Putamen (tissue), 1 donor: ENCODE results near the gene AIFM1.

Source experiments
- DNase-seq: peaks from one replicate; pipeline ENCODE4 v3.0.0-alpha.2; 2016; ENCODE audit warnings: low spot score

The AIFM1 gene

DNA sequence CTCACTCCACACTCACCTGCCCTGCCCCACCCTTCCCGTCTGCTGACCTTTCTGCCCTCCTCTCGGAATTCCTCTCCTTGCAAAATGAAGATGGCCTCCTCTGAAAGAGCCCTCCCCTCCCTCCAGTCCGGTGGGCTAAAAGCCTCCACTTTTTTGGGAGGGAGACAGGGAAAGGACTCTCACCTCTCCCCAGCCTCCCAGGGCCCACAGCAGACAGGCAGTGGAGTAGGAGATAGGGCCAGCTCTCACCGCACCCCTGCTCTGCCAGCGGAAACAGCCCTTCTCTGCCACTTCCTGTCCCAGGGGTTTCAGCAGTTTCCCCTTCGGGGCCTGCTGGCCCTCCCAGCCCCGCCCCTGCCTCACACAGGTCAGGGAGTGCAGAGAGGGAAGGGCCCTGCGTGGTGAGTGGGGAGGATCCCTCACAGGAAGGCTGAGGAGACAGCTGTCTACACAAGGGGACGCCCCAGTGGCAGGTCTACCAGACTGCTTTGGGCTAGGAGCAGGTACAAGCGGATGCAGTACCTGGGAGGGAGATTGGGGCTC lies 73.6 kb downstream of the AIFM1 start:
- DNase-seq: no peak

DNA sequence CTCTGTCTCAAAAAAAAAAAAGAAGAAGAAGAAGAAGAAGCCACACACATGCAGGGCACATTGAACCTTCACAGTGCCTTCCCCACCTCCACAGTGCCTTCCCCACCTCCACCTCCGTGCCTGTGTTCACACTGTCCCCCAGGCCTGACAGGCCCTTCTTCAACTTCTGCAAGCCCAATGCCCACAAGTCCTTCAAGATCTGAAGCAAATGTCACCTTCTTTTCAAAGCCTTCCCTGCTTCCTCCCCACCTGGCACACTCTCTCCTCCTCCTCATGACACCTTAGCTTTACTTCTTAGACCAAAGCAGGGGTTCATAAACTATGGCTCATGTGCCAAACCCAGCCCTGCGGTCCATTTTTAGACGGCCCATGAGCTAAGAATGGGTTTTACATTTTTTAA lies 75.3 kb downstream of the AIFM1 start:
- no peak for DNase-seq

DNA sequence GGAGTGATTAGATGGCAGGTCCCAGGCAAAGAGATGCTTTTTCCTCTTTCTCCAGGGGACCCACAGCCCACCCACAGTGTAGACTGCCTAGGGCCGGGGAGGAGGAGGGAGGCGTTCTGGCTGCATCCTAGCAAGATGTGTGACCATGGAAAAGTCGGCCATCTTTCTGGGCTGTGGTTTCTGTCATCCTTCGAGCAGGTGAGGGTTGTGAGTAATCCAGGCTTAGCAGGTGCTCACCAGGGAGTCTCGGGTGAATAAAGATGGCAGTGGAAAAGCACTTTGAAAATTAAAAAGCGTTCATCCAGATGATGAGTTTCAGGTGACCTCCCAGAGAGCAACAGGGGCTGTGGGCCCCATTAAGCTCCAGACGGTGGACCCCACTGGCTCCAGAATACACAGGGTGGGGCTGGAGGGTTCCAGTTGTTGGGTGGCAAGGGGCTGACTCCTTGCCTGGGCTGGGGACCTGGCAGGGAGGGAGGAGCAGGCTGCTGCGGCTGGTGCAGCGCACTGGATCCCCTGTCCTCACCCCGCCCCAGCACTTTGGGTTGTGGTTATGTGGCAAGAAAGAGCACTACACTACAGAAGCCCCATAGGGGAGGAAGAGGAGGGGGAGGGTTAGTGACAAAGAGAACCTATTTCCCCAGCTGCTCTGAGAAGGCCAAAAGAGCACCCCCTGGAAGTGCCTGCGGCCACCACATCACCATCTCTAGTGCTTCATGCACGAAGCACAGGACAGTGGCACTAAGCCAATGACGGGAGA lies 79.0 kb downstream of the AIFM1 start:
- no peak for DNase-seq

DNA sequence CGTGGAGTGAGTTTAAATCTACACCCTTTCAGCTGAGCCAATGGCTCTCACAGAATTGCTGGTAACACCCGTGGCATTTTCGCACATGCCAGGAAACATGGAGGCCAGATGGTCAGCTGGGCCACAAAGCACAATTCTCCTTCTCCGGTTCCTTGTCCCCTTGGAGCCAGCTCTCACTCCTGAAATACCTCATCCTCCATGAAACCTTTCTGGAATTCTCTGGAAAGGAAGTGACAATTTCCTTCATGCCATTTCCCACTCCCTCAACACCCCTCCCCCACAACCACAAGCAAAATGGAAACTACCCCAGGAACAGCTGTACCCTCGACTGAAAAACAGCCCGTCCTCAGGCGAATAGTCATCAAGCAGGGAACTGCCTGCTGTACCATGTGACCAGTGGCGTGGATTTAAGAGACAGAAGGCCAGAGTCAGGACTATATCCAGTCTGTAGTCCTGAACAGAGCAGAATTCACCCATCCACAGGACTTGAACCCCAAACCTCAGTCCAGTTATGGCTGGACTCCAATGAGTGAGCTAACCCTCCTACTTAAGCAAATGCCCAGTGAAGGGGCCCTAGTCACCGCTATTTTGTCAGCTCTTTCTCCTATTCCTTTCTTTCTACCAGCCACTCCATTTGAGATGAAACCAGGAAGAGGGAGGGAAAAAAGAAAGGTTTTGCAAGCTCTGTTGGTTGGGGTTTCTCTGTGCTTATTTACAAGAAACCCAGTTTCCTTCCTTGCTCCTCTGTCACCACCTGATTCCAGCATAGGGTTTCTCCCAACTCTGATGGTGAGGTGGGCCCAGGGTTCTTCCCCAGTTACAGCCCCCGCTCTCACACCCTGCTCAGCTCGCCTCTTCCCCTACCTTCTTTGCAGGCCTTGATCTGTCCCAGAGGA lies 79.8 kb downstream of the AIFM1 start:
- no peak for DNase-seq

DNA sequence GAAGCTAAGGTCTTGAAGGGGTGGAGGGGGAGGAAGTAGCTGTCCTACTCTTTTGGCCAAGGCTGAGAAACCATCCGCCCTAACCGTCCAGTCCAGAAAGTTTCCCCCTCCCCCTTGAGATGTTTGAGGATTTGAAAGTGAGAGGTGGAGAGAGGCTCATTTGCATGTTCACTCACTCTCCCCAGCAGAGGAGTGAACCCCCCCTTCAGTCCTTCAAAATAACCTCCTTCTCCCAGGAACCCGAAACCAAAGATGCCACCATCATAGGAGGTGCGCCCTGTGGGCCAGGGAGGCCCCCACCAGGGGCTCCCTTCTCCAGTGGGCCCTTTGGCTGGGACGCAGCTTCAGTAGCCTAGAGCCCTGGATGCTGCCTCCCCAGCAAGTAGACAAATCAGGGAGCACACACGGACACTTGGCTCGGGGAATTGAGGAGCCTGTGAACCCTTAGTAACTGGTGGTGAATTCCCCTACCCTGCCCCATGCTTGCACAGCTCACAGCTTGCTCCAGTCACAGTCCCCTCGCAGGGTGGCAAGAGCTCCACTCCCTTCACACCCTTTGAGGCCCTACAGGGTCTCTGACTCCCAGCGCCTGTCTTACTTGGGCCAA lies 80.9 kb downstream of the AIFM1 start:
- DNase-seq: no peak

DNA sequence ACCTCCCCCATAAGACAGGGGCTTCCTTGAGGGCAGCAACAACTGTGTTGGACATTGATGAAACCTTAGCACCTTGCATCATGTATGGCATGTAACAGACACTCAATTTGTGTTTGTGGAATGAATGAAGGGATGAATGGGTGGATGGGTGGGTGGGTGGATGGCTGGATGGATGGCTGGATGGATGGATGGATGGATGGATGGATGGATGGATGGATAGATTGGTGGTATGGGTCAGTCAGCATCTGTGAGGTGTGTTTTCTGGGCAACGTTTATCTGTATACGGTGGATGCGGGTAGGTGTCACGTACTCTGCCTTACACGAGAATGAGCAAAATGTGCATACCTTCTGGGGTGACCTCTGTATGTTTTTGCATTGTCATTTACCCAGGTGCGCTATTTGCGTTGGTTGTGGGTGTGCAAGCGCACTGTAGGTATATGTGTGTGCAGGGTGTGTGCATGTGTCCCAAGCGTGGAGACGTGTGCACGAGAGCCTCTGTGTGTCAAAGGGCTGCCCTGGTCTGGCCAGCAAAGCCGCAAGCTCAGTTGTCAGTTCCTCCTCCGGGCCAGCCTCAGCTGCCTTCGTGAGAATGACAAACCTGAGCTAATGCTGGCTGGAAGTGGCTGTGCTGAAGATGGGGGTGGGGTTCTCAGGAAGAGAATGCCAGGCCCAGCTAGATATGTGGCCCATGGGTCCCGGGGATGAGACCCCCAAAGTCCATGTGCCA lies 81.8 kb downstream of the AIFM1 start:
- no peak for DNase-seq

DNA sequence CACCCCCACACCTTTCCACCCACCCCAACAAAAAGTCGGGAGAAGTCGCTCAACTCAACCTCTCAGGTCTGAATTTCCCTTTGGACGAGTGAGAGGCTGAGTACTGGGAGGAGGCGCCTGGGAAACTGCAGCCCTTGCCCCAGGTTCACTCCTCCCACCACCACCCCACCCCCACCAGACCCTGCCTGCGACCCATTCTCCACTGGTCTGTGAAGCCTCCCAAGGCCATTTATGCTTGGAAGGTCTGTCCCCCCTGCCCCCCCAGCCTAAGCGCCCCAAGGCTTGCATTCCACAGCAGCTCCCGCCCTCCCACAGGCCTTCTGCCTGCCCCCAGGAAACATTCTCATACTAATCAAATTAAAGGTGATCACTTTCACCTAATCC lies 82.5 kb downstream of the AIFM1 start:
- no peak for DNase-seq

DNA sequence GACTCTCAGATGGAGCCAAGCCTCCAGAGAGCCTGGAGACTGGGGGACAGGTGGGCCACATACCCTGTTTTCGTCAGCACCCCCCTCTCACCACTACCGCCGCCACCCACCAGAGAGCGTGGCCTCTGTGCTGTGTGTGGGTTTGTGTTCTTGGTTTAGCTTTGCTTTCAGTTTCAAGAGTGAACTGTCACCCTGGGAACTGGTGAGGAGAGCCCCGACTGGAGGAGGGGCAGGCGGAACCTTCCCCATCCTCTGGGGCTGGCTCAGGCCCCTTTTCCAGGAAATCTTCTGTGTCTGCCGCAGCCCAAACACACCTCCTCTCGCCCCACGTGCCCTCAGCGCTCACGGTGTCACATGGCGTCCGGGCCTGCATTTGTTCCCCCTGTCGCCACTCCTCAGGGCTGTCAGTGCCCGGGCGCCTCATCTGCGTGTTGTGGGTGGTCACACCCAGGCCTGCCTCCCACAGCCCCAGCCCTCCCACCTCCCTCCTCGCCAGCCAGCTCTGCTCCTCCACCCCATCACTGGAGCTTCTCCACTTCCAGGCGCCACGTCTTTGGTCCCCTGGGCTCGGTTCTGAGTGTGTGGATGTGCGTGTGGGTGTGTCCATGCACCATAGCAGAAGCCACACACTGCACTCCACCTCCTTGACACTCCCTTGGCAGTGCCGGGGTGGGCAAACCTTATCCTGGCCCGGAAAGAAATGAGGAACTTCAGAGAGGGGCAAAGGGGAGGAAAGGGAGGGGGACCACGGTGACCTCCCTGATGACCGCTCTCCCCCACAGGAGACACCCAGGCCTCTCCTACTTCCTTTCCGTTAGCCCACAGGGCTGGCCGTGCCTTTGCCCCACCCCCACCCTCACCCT lies 83.2 kb downstream of the AIFM1 start:
- no peak for DNase-seq

DNA sequence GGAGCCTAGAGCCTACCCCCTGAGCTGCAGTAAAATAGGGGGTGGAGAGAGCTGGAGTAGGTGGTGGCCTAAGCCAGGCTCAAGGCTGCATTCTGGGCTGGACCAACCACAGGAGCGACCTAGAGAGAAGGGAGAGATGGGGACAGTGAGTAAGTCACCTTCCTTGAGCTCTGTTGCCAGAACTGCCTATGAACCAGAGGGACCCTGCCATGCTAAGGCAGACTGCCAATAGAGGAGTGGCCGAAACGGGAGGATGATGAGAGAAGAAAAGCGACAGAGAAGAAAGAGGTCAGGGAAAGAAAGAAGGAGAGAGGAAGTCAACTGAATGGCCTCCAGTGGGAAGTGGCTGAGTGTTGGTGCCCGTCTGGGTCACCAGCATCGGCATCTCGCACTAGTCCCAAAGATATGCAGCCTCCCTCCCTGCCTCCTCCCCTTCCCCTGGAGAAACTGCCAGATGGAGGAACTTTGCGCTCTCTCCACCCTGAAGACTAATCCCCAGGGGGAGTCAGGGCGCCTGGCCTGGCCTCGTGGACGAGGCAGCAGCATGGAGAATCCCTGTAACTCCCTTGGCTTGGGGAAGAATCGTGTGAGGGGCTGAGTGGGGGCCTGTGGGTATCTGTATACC lies 84.1 kb downstream of the AIFM1 start:
- DNase-seq: no peak

DNA sequence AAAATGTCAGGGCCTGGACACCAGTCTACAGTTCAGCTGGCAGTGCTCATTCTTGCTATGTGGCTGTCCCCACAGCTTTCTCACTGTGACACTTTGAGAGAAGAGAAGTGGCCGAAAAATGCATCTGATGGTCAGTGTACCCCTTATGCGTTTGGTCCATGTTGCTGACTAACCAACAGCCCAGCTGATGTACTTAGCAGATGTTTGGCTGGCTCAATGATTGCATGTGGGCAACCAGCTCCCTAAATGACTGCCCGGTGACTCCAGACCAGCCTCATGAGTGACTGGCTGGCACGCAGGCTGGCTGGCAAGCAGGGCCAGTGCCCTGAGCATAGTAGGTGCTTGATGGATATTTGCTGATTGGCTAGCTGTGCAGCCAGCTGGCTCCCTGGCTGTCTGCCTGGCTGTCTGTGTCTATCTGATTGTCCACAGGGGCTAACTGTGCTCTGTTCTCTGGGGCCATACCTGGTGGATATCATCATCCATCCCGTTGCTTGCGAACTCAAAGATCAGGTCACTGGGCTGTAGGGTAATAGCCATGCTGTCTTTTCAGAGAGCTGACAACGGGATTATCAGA lies 84.8 kb downstream of the AIFM1 start:
- no peak for DNase-seq

DNA sequence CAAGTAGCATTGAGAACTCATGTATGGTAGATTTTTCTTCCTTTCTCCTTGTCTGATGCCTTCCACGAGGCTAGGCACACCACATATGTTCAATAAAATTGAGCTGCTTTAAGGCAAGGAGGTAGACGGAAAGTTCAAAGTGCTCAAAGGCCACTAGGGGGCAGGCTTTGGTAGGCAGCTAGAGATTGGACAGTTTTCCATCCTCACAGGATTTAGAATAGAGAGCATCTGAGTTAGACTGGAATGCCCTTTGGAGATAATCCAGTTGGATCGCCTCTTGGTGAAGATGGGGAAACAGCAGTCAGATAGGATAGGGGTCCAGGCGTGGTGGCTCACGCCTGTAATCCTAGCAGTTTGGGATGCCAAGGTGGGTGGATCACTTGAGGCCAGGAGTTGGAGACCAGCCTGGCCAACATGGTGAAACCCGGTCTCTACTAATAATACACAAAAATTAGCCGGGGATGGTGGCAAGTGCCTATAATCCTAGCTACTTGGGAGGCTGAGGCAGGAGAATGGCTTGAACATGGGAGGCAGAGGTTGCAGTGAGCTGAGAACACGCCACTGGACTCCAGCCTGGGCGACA lies 85.7 kb downstream of the AIFM1 start:
- peak; percentile 62 for DNase-seq
